Calu3 (cell line): ENCODE data around the gene SKA1. TPM values are rescaled to one million over a fixed set of nuclear protein-coding genes. Genes with fewer than 3 reads are reported as not detected.
"Not testable (repeated sequence)": the region's sequence is repeated elsewhere in the genome, so short reads cannot be mapped to it uniquely, and the experiment has no call there.

Experiments used
- BruUV-seq: library from RNA; stranded (reverse); fragments of 400-500 nt; replicated peaks from 2 replicates; lab custom pipeline; 2021; lab: Mats Ljungman, UMichigan
- CTCF ChIA-PET: fragments of 300-600 bp; sonication (Branson Sonifier 250); formaldehyde crosslinking; loops from one replicate; lab custom pipeline; 2022; ENCODE audit warnings: antibody characterized with exemption; lab: Charles Lee
- DNase-seq: peaks from one replicate; pipeline ENCODE4 v3.0.0; 2022
- H3K27ac Mint-ChIP-seq: one replicate; pipeline ENCODE4 v1.8.0; 2022; ENCODE audit warnings: mixed read lengths; ENCODE audit not compliant: unreplicated experiment
- H3K27me3 Mint-ChIP-seq: one replicate; pipeline ENCODE4 v1.8.0; 2022; ENCODE audit warnings: mixed read lengths; ENCODE audit not compliant: unreplicated experiment
- H3K36me3 Mint-ChIP-seq: one replicate; pipeline ENCODE4 v1.8.0; 2022; ENCODE audit warnings: mild to moderate bottlenecking, moderate library complexity, mixed read lengths; ENCODE audit not compliant: insufficient read depth, unreplicated experiment
- H3K4me1 Mint-ChIP-seq: one replicate; pipeline ENCODE4 v1.8.0; 2022; ENCODE audit warnings: mild to moderate bottlenecking, low read depth, mixed read lengths; ENCODE audit not compliant: unreplicated experiment
- H3K4me3 Mint-ChIP-seq: one replicate; pipeline ENCODE4 v1.8.0; 2022; ENCODE audit warnings: mild to moderate bottlenecking, low read depth, moderate library complexity, mixed read lengths; ENCODE audit not compliant: unreplicated experiment
- H3K9me3 Mint-ChIP-seq: one replicate; pipeline ENCODE4 v1.8.0; 2022; ENCODE audit warnings: low read depth, mixed read lengths; ENCODE audit not compliant: unreplicated experiment
- CTCF ChIP-seq: fragments of 200-600 bp; IDR thresholded peaks from one replicate; pipeline ENCODE4 v1.8.0; 2022; ENCODE audit warnings: antibody characterized with exemption; ENCODE audit not compliant: unreplicated experiment
- intact Hi-C: fragments of 100-400 bp; cut with micrococcal nuclease; formaldehyde crosslinking; loops from one replicate; pipeline ENCODE4 v1.10.0; 2022; ENCODE audit not compliant: unreplicated experiment
- total RNA-seq: library from RNA; stranded (reverse); gene quantifications from 2 replicates; pipeline ENCODE4 v1.2.3, GENCODE V29; 2022

Gene SKA1
- total RNA-seq, 1 experiment from 2014 or later = 22.5 TPM

GRCh38 chr18:50398099-50398498, 23.3 kb downstream of the SKA1 start:
- no peak for DNase-seq

GRCh38 chr18:50398947-50399346, 24.1 kb downstream of the SKA1 start:
- intact Hi-C loops = no loop called here
- H3K4me1 Mint-ChIP-seq = peaks cover 2% of the 10 kb centered on the region
- no TSS peak for BruUV-seq
- H3K36me3 Mint-ChIP-seq = no peaks in the 10 kb centered on the region
- no peak for TF ChIP-seq CTCF
- no peak overlapping the region for H3K27ac Mint-ChIP-seq
- CTCF ChIA-PET = no interaction called here
- no peaks in the 10 kb centered on the region for H3K9me3 Mint-ChIP-seq
- DNase-seq = no peak
- H3K4me3 Mint-ChIP-seq = no peak overlapping the region
- H3K27me3 Mint-ChIP-seq = peaks cover 12% of the 10 kb centered on the region

More at GRCh38 chr18:50398099-50398498, 23.3 kb downstream of the SKA1 start:
- no peak overlapping the region for H3K4me3 Mint-ChIP-seq
- no TSS peak for BruUV-seq
- H3K4me1 Mint-ChIP-seq = no peaks in the 10 kb centered on the region
- peaks cover 12% of the 10 kb centered on the region for H3K27me3 Mint-ChIP-seq
- intact Hi-C loops = no loop called here
- H3K9me3 Mint-ChIP-seq = no peaks in the 10 kb centered on the region
- no peaks in the 10 kb centered on the region for H3K36me3 Mint-ChIP-seq
- H3K27ac Mint-ChIP-seq = no peak overlapping the region
- TF ChIP-seq CTCF = no peak
- CTCF ChIA-PET = no interaction called here

DNA sequence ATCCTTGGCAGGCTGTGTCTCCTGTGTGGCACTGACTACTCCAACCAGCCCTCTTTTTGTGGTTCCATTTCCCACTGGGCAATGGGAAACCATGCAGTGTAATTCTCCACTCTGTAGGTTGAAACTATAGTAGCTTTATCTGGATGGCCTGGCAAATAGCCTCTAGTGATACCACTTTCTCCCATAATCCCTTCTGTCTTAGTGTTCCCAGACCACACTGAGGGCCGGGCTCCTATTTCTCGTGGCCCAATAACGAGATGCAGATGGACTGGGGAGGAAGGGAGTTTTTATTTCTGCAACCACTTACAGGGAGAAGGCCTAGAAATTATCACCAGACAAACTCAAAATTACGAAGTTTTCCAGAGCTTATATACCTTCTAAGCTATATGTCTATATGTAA, 24.7 kb downstream of the SKA1 start:
- Mint-ChIP-seq H3K4me3 (no peak overlapping the region), H3K27me3 (peaks cover 12% of the 10 kb centered on the region), H3K27ac (no peak overlapping the region), H3K9me3 (no peaks in the 10 kb centered on the region), H3K4me1 (peaks cover 9% of the 10 kb centered on the region), H3K36me3 (no peaks in the 10 kb centered on the region)
- intact Hi-C loops = no loop called here
- BruUV-seq = no TSS peak
- CTCF ChIA-PET = no interaction called here
- TF ChIP-seq CTCF = no peak
- no peak for DNase-seq

DNA sequence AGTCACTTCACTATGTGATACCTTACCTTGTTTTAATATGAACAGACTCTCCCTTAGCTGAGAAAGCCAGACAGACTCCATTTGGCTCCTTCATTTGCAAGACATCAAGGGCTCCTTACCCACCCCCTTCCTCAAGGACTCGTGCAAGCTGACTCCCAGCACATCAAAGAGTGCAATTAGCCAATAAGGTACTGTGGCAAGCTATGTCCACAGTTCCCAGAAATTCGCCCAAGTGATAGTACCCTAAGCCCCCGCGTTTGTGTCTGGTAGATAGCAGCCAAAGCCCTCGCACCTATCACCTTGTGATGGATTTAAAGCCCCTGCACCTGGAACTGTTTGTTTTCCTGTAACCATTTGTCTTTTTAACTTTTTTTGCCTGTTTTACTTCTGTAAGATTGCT, 25.6 kb downstream of the SKA1 start:
- H3K4me3 Mint-ChIP-seq, intact Hi-C loops, H3K9me3 Mint-ChIP-seq, DNase-seq, BruUV-seq, CTCF ChIA-PET, H3K36me3 Mint-ChIP-seq, H3K27ac Mint-ChIP-seq: not testable (repeated sequence)
- Mint-ChIP-seq H3K27me3 (peaks cover 12% of the 10 kb centered on the region), H3K4me1 (peaks cover 11% of the 10 kb centered on the region)

DNA sequence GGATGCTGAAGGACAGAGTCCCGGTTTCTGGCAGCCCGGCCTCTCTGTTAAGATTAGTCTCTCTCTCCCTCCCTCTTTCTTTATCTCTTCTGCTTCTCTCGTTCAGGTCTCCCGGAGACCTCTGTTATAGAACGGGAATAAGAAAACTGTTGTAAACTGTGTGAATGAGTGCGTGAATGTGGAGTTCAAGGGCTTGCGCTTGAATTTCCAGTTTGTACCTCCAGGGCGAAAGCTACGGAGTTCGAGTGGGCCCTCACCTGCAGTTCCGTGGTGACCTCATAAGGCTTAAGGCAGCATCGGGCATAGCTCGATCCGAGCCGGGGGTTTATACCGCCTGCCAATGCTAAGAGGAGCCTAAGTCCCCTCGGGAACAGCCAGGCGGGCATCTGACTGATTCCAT, 26.4 kb downstream of the SKA1 start:
- Mint-ChIP-seq H3K4me1 (peaks cover 11% of the 10 kb centered on the region), H3K27ac (no peak overlapping the region), H3K9me3 (no peaks in the 10 kb centered on the region), H3K36me3 (no peaks in the 10 kb centered on the region), H3K4me3 (no peak overlapping the region), H3K27me3 (peaks cover 12% of the 10 kb centered on the region)
- DNase-seq = no peak
- CTCF ChIA-PET = no interaction called here
- no TSS peak for BruUV-seq
- no peak for TF ChIP-seq CTCF
- intact Hi-C loops = no loop called here
